PFSK-1 (cell line): ENCODE results near the gene CACNB1.

Source experiments
- FOXP2 ChIP-seq: optimal IDR thresholded peaks from 2 replicates; pipeline ENCODE3; 2011; ENCODE audit warnings: borderline replicate concordance, control low read depth, inconsistent platforms; ENCODE audit not compliant: insufficient read depth; ENCODE audit errors: extremely low read length, extremely low read depth
- POLR2AphosphoS5 ChIP-seq: IDR thresholded peaks from 2 replicates; pipeline ENCODE4 v1.6.1; 2012; ENCODE audit warnings: low read depth, mild to moderate bottlenecking, control low read depth, low read length, moderate library complexity
- REST ChIP-seq, 2 experiments: IDR thresholded peaks; 2 replicates each; pipeline versions ENCODE4 v1.6.1 to v1.8.0; 2011 to 2012; ENCODE audit warnings: low read depth in 2 of 2, low read length in 2 of 2, control low read depth in 1 of 2, inconsistent platforms in 1 of 2, mild to moderate bottlenecking in 1 of 2, moderate library complexity in 1 of 2; ENCODE audit not compliant: insufficient read depth in 1 of 2
- SIN3A ChIP-seq: IDR thresholded peaks from 2 replicates; pipeline ENCODE4 v1.6.1; 2012; ENCODE audit warnings: mild to moderate bottlenecking, low read length, moderate library complexity, borderline replicate concordance; ENCODE audit not compliant: insufficient read depth
- TAF1 ChIP-seq: IDR thresholded peaks from 2 replicates; pipeline ENCODE4 v1.6.1; 2012; ENCODE audit warnings: low read length, control low read depth, borderline replicate concordance; ENCODE audit not compliant: insufficient read depth

Gene CACNB1

GRCh38 chr17:39212195-39212810 lies 14.8 kb upstream of the CACNB1 start:
- no peak for TF ChIP-seq SIN3A
- no peak for TF ChIP-seq REST (IDR thresholded peaks at IDR 0.05; ENCODE audit: insufficient read depth in 1 of 2, low read depth in 2 of 2, low read length in 2 of 2)
- TF ChIP-seq POLR2AphosphoS5 = no peak
- TF ChIP-seq FOXP2 = no peak
- no peak for TF ChIP-seq TAF1

DNA sequence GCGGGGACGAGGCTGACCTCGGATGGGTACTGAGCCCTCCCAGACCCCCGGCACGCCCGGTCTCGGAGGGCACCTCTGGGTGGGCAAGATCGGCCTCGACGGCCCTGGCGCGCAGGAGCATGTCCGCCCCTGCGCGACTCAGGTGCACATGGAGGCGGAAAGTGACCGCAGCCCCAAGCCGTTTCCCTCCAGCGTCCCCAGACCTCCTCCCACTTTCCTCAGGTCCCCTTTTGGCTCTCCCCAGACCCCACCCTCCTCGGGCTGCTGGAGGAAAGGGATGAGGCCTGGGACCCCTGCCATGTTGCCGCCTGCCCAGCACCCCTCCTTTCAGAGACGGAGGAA lies 12.6 kb upstream of the CACNB1 start:
- TF ChIP-seq SIN3A (no peak), POLR2AphosphoS5 (no peak), TAF1 (no peak), REST (IDR thresholded peaks at IDR 0.05; ENCODE audit: insufficient read depth in 1 of 2, low read depth in 2 of 2, low read length in 2 of 2) (no peak), FOXP2 (no peak)

DNA sequence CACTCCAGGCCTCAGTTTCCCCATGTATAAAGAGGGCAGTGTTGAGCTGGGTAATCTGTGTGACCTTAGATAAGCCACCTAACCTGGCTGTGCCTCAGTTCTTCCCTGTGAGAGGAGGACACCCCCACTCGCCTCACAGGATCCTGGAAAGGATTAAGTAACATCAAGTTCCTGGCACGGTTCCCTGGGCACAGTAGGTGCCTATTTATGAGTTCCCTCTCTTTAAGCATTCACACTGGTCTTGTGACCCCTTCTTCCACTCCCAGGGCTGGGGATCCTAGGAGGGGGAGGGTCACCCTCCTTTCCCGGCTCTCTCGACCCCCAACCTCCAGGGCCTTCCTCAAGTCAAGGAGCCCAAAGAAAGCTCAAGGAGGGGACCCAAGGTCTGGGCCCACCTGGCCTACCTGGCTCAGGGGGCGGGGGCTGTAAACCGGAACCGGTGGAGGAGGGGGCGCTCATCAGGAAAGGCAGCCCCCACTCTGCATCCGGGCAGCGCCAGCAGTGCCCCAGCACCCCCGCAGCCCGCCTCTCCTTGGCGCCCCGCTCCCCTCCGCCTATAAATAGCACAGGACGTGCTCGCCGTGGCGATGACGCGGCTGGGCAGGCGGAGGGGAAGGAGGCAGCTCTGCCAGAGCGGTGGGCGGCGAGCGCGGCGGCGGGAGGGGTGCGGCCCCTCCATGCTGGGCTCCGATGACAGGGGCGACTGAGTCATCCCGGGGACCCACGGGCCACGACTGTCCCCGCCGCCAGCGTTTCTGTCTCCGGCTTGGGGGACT lies 12.0 kb upstream of the CACNB1 start:
- TF ChIP-seq POLR2AphosphoS5 (no peak), FOXP2 (no peak), REST (IDR thresholded peaks at IDR 0.05; ENCODE audit: insufficient read depth in 1 of 2, low read depth in 2 of 2, low read length in 2 of 2) (no peak), SIN3A (no peak), TAF1 (no peak)

DNA sequence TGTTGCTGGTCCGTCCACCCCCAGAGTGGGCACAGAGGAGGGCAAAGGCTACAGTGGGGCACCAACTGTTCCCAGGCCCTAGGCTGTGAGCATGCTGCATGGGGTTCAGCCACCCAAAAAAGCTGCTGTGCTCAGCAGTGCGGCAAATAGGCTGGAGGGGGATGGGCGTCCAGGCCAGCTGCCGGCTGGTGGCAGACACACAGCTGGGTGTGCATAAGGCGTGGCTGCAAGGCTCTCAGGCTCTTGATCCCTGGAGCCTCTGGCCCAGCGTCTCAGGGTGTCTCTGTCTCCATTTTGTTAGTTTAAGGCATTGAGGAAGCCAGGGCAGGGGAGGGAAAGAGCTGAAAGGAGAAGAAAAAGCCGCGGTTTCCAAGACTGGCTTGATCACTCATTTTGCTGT lies 11.4 kb upstream of the CACNB1 start:
- TF ChIP-seq TAF1 (no peak), FOXP2 (no peak), POLR2AphosphoS5 (no peak), REST (IDR thresholded peaks at IDR 0.05; ENCODE audit: insufficient read depth in 1 of 2, low read depth in 2 of 2, low read length in 2 of 2) (no peak), SIN3A (no peak)
